ENCODE results near the gene DNMT1.
A peak's percentile ranks its signal among the peaks of the same experiment; 100 is the strongest.

DNMT1 gene

GRCh38 chr19:10088949-10089554 lies 105.7 kb downstream of the DNMT1 start:
- Histone ChIP-seq H3K36me3 (replicated peaks; ENCODE audit: insufficient read depth, low read length) (no peaks in the 10 kb centered on the region), H3K4me2 (ENCODE audit: low read depth, low read length) (no peak overlapping the region), H3K9ac (ENCODE audit: low read length) (no peak overlapping the region), H3K79me2 (ENCODE audit: low read length) (peaks cover 12% of the 10 kb centered on the region; the same call in 1 of the 2 replicates), H3F3A (ENCODE audit: insufficient read depth, low read length) (peaks cover 5% of the 10 kb centered on the region; the same call in 1 of the 2 replicates), H3K27me3 (replicated peaks; ENCODE audit: insufficient read depth, low read length) (peaks cover 4% of the 10 kb centered on the region; the same call in 1 of the 2 replicates), H3K4me1 (ENCODE audit: low read length) (0 out of 2 replicates have a peak, but pooled peaks cover 4% of the 10 kb centered on the region), H3K27ac (ENCODE audit: low read length) (no peak overlapping the region), H2AFZ (ENCODE audit: low read length) (no peak overlapping the region), H3K9me3 (replicated peaks; ENCODE audit: insufficient read depth, low read length) (no peaks in the 10 kb centered on the region), H4K20me1 (ENCODE audit: insufficient read depth, low read length) (no peaks in the 10 kb centered on the region), H3K4me3 (ENCODE audit: low read length) (no peak overlapping the region), H3K9me2 (replicated peaks; ENCODE audit: insufficient read depth, low read length) (no peaks in the 10 kb centered on the region)
- no peak for DNase-seq
- TF ChIP-seq, protein P1, sequence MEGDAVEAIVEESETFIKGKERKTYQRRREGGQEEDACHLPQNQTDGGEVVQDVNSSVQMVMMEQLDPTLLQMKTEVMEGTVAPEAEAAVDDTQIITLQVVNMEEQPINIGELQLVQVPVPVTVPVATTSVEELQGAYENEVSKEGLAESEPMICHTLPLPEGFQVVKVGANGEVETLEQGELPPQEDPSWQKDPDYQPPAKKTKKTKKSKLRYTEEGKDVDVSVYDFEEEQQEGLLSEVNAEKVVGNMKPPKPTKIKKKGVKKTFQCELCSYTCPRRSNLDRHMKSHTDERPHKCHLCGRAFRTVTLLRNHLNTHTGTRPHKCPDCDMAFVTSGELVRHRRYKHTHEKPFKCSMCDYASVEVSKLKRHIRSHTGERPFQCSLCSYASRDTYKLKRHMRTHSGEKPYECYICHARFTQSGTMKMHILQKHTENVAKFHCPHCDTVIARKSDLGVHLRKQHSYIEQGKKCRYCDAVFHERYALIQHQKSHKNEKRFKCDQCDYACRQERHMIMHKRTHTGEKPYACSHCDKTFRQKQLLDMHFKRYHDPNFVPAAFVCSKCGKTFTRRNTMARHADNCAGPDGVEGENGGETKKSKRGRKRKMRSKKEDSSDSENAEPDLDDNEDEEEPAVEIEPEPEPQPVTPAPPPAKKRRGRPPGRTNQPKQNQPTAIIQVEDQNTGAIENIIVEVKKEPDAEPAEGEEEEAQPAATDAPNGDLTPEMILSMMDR (IDR thresholded peaks at IDR 0.05; ENCODE audit: low read length) = no peak
- no peak for TF ChIP-seq EZH2phosphoT487 (IDR thresholded peaks at IDR 0.05; ENCODE audit: low read length)
- no peak for TF ChIP-seq EZH2 (optimal IDR thresholded peaks at IDR 0.05; ENCODE audit: low read depth, low read length)

DNA sequence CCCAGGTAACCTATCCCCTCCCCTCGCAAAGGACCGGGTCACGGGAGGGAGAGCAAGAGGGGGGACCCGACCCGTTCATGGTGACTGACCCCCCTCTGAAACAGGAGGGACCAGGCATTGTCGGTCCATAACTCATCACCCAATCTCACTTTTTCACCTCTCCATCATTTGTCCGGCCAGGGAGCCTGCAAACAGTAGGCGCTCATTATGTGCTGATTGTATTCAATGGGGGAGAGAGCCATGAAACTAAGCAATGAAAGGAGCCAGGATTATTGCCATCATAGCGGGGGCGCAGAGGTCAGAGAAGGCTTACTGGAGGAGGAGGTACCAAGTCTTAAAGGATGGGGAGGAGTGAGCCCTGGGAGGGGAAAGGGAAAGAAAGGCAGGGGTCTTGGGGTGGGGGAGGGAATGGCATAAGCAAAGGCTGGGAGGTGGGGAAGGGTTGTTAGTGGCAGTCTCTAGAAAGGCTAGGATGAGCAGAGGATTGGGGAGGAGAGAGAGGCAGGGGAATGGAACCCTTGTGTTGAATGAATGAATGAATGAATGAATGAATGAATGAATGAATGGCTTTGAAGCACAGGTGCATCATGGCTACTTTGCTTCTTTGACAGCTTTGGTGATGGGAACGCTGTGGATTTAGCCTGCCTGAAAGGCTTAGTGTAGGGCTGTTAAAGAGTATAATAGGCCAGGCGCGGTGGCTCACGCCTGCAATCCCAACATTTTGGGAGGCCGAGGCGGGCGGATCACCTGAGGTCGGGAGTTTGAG lies 107.3 kb downstream of the DNMT1 start:
- Histone ChIP-seq H3K4me2 (ENCODE audit: low read depth, low read length) (peak overlapping the region; percentile 90; the same call in 1 of the 2 replicates), H3K27me3 (replicated peaks; ENCODE audit: insufficient read depth, low read length) (peaks cover 4% of the 10 kb centered on the region; the same call in 1 of the 2 replicates), H3K9me3 (replicated peaks; ENCODE audit: insufficient read depth, low read length) (no peaks in the 10 kb centered on the region), H3K79me2 (ENCODE audit: low read length) (peaks cover 12% of the 10 kb centered on the region; the same call in 1 of the 2 replicates), H3K27ac (ENCODE audit: low read length) (no peak overlapping the region), H3K9me2 (replicated peaks; ENCODE audit: insufficient read depth, low read length) (no peaks in the 10 kb centered on the region), H3F3A (ENCODE audit: insufficient read depth, low read length) (peaks cover 5% of the 10 kb centered on the region; the same call in 1 of the 2 replicates), H3K4me3 (ENCODE audit: low read length) (no peak overlapping the region), H3K9ac (ENCODE audit: low read length) (no peak overlapping the region), H3K4me1 (ENCODE audit: low read length) (0 out of 2 replicates have a peak, but pooled peaks cover 4% of the 10 kb centered on the region), H4K20me1 (ENCODE audit: insufficient read depth, low read length) (no peaks in the 10 kb centered on the region), H3K36me3 (replicated peaks; ENCODE audit: insufficient read depth, low read length) (no peaks in the 10 kb centered on the region), H2AFZ (ENCODE audit: low read length) (no peak overlapping the region)
- TF ChIP-seq, protein P1 (IDR thresholded peaks at IDR 0.05; ENCODE audit: low read length) = no peak
- TF ChIP-seq EZH2 (optimal IDR thresholded peaks at IDR 0.05; ENCODE audit: low read depth, low read length) (no peak), EZH2phosphoT487 (IDR thresholded peaks at IDR 0.05; ENCODE audit: low read length) (no peak)
- no peak for DNase-seq

DNA sequence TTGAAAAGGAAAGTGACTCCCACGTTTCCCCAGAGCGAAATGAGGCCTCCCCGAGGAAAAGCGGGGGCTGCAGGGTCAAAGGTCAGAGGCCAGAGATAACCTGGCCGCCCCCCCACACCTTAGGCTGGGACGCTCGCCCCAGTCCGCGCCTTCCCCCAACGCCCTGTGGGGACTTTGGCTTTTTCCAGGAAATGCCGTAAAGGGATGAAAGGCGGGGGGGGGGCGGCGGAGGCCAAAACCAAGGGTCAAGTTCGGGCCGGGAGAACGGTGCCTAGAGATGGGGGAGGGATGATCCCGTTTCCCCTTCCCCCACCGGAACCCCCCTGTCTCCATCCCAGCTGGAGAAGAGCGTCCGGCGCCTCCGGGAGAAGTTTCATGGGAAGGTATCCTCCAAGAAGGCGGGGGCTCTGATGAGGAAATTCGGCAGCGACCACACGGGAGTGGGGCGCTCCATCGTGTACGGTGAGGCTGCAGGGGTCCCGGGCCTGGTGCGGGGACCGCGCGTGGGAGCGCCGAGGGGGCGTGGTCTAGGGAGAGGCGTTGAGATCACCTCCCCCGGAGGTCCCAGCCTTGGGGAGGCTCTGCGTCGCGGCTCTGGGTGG lies 108.1 kb downstream of the DNMT1 start:
- Histone ChIP-seq H4K20me1 (ENCODE audit: insufficient read depth, low read length) (no peaks in the 10 kb centered on the region), H3K9ac (ENCODE audit: low read length) (peak overlapping the region; percentile 82), H3F3A (ENCODE audit: insufficient read depth, low read length) (peaks cover 5% of the 10 kb centered on the region; the same call in 1 of the 2 replicates), H3K36me3 (replicated peaks; ENCODE audit: insufficient read depth, low read length) (no peaks in the 10 kb centered on the region), H3K79me2 (ENCODE audit: low read length) (peaks cover 12% of the 10 kb centered on the region; the same call in 1 of the 2 replicates), H3K27ac (ENCODE audit: low read length) (no peak overlapping the region), H2AFZ (ENCODE audit: low read length) (peak overlapping the region; percentile 98), H3K4me1 (ENCODE audit: low read length) (0 out of 2 replicates have a peak, but pooled peaks cover 4% of the 10 kb centered on the region), H3K9me2 (replicated peaks; ENCODE audit: insufficient read depth, low read length) (no peaks in the 10 kb centered on the region), H3K9me3 (replicated peaks; ENCODE audit: insufficient read depth, low read length) (no peaks in the 10 kb centered on the region), H3K4me3 (ENCODE audit: low read length) (peak overlapping the region; percentile 97), H3K27me3 (replicated peaks; ENCODE audit: insufficient read depth, low read length) (peaks cover 6% of the 10 kb centered on the region; the same call in 1 of the 2 replicates), H3K4me2 (ENCODE audit: low read depth, low read length) (peak overlapping the region; percentile 90)
- TF ChIP-seq EZH2phosphoT487 (IDR thresholded peaks at IDR 0.05; ENCODE audit: low read length) = no peak
- TF ChIP-seq, protein P1 (IDR thresholded peaks at IDR 0.05; ENCODE audit: low read length) = no peak
- TF ChIP-seq EZH2 (optimal IDR thresholded peaks at IDR 0.05; ENCODE audit: low read depth, low read length) = no peak
- no peak for DNase-seq

All from MM.1S (cell line).